K562 (cell line): Measurements from ENCODE around the gene SCAPER. TPM values are rescaled to one million over a fixed set of nuclear protein-coding genes. Genes with fewer than 3 reads are reported as not detected.

Experiments
- ATAC-seq: fragments of 200-7000 bp; cut with Tn5 transposase; 3 replicates; pipeline ENCODE4 v1.9.1; 2020; ENCODE audit warnings: moderate library complexity
- BruUV-seq: library from RNA; stranded (reverse); fragments of 400-500 nt; replicated peaks from 2 replicates; lab custom pipeline; 2021; lab: Mats Ljungman, UMichigan
- CTCF ChIA-PET: fragments of 300-600 bp; formaldehyde crosslinking; extraction: SDS; loops from one replicate; lab custom pipeline; 2021; ENCODE audit warnings: low intra/inter-chr PET ratio; lab: Yijun Ruan, JAX
- POLR2A ChIA-PET: fragments of 300-600, 350-650 bp; sonication (Branson Sonifier 250); formaldehyde crosslinking; extraction: SDS; loops from one replicate; lab custom pipeline; 2021; ENCODE audit warnings: antibody characterized with exemption, inconsistent platforms; lab: Yijun Ruan, JAX
- DNase-seq, 4 experiments: peaks; one replicate each; pipeline versions ENCODE4 v3.0.0 to v3.0.0-alpha.2; 2011 to 2018; ENCODE audit warnings: low spot score in 3 of 4, mixed read lengths in 3 of 4; ENCODE audit errors: extremely low read depth in 1 of 4
- FAIRE-seq: peaks from 2 replicates; lab custom pipeline; 2011; peaks lifted over from hg19 to GRCh38; lab: Jason Lieb, UNC
- H2AFZ ChIP-seq: 2 replicates; pipeline ENCODE4 v1.6.0; 2011; ENCODE audit warnings: low read depth, low read length, control low read depth, inconsistent platforms
- H3K27ac ChIP-seq: fragments of 200-600 bp; 3 replicates; pipeline ENCODE4 v1.8.0; 2011; ENCODE audit warnings: low read depth, mild to moderate bottlenecking, control low read depth, inconsistent platforms, low read length, moderate library complexity, mixed read lengths; ENCODE audit errors: extremely low read depth
- H3K27me3 ChIP-seq, 2 experiments: fragments of 300-600 bp in 1 of 2; 2 replicates in 1 of 2; 3 replicates in 1 of 2; pipeline versions ENCODE4 v1.6.0 to v1.8.0; 2011; ENCODE audit warnings: inconsistent platforms in 2 of 2, low read length in 2 of 2, mild to moderate bottlenecking in 1 of 2, mixed read lengths in 1 of 2, moderate library complexity in 1 of 2; ENCODE audit not compliant: control insufficient read depth in 2 of 2, insufficient read depth in 2 of 2
- H3K36me3 ChIP-seq: fragments of 300-600 bp; 3 replicates; pipeline ENCODE4 v1.8.0; 2011; ENCODE audit warnings: mild to moderate bottlenecking, low read length, inconsistent platforms; ENCODE audit not compliant: control insufficient read depth, insufficient read depth
- H3K4me1 ChIP-seq, 2 experiments: fragments of 200-600 bp in 1 of 2; replicated peaks in 1 of 2; 2 replicates in 1 of 2; 3 replicates in 1 of 2; pipeline versions ENCODE4 v1.5.1 to v1.8.0; 2011; ENCODE audit warnings: inconsistent platforms in 2 of 2, low read length in 2 of 2, mild to moderate bottlenecking in 1 of 2, mixed read lengths in 1 of 2, moderate library complexity in 1 of 2; ENCODE audit not compliant: control insufficient read depth in 2 of 2, insufficient read depth in 2 of 2
- H3K4me2 ChIP-seq: 2 replicates; pipeline ENCODE4 v1.6.1; 2011; ENCODE audit warnings: low read length, control low read depth, inconsistent platforms, mixed read lengths; ENCODE audit not compliant: insufficient read depth
- H3K4me3 ChIP-seq: fragments of 200-600 bp; sonication (generic), shearing (Covaris generic); 2 replicates; pipeline ENCODE4 v1.5.1; 2016; ENCODE audit warnings: control low read depth, inconsistent platforms
- H3K79me2 ChIP-seq: fragments of 200-600 bp; 3 replicates; pipeline ENCODE4 v1.8.0; 2011; ENCODE audit warnings: low read length, inconsistent platforms; ENCODE audit not compliant: control insufficient read depth, insufficient read depth
- H3K9ac ChIP-seq, 2 experiments: 2 replicates each; pipeline versions ENCODE4 v1.6.0 to v1.6.1; 2011; ENCODE audit warnings: low read depth in 2 of 2, low read length in 2 of 2, control low read depth in 1 of 2, inconsistent platforms in 1 of 2, mild to moderate bottlenecking in 1 of 2, mixed read lengths in 1 of 2; ENCODE audit not compliant: insufficient read depth in 1 of 2
- H3K9me1 ChIP-seq: one replicate; pipeline ENCODE4 v1.6.0; 2011; ENCODE audit warnings: inconsistent platforms, mild to moderate bottlenecking, low read length, moderate library complexity; ENCODE audit not compliant: control insufficient read depth, insufficient read depth
- H3K9me3 ChIP-seq: replicated peaks from 2 replicates; pipeline ENCODE4 v1.5.1; 2011; ENCODE audit warnings: low read depth, low read length, inconsistent platforms; ENCODE audit not compliant: control insufficient read depth, insufficient read depth
- H4K20me1 ChIP-seq: replicated peaks from 2 replicates; pipeline ENCODE4 v1.6.1; 2011; ENCODE audit warnings: low read length, inconsistent platforms, mixed read lengths; ENCODE audit not compliant: control insufficient read depth, insufficient read depth
- ARID3B ChIP-seq: fragments of 250-450 bp; sonication (Bioruptor Pico); IDR thresholded peaks from 2 replicates; pipeline ENCODE4 v1.4.0; 2020; ENCODE audit warnings: borderline replicate concordance
- ELF2 ChIP-seq: fragments of 250-450 bp; sonication (Bioruptor Pico); IDR thresholded peaks from 2 replicates; pipeline ENCODE4 v1.5.0; 2021; ENCODE audit warnings: mild to moderate bottlenecking
- ESRRB ChIP-seq: fragments of 250-450 bp; sonication (Bioruptor Pico); IDR thresholded peaks from 2 replicates; pipeline ENCODE4 v1.5.0; 2020; ENCODE audit warnings: mild to moderate bottlenecking, moderate library complexity, borderline replicate concordance
- ETS1 ChIP-seq: conservative IDR thresholded peaks from 2 replicates; pipeline ENCODE4 v1.6.1; 2011; ENCODE audit warnings: low read depth, mild to moderate bottlenecking, low read length; ENCODE audit not compliant: control insufficient read depth
- HMBOX1 ChIP-seq: sonication (generic); IDR thresholded peaks from 2 replicates; pipeline ENCODE4 v1.6.1; 2016
- IRF2 ChIP-seq: sonication (generic); formaldehyde crosslinking; IDR thresholded peaks from 2 replicates; pipeline ENCODE4 v1.8.1; 2022; ENCODE audit warnings: mild to moderate bottlenecking, missing genetic modification reagents
- KDM1A ChIP-seq, 2 experiments: fragments of 450-650 bp; IDR thresholded peaks; 2 replicates each; pipeline ENCODE4 v1.6.1; 2016; ENCODE audit warnings: mild to moderate bottlenecking in 2 of 2
- NCOA2 ChIP-seq, 2 experiments: fragments of 450-650 bp; IDR thresholded peaks; 2 replicates each; pipeline ENCODE4 v1.6.1; 2018; ENCODE audit warnings: mild to moderate bottlenecking in 2 of 2, moderate library complexity in 1 of 2; ENCODE audit not compliant: partially characterized antibody in 2 of 2
- PURB ChIP-seq: sonication (generic); formaldehyde crosslinking; IDR thresholded peaks from 2 replicates; pipeline ENCODE4 v1.9.0; 2021; ENCODE audit warnings: low read depth, mild to moderate bottlenecking, missing genetic modification reagents
- RUNX1 ChIP-seq: sonication (generic); IDR thresholded peaks from 2 replicates; pipeline ENCODE4 v1.6.1; 2016; ENCODE audit warnings: antibody characterized with exemption, low read depth
- SMARCA5 ChIP-seq: fragments of 450-650 bp; IDR thresholded peaks from 2 replicates; pipeline ENCODE4 v1.6.1; 2016
- SNRNP70 ChIP-seq: fragments of 200-400 bp; formaldehyde crosslinking; optimal IDR thresholded peaks from 2 replicates; pipeline ENCODE3; 2017; ENCODE audit warnings: low read depth, low read length
- ZBTB49 ChIP-seq: sonication (generic); formaldehyde crosslinking; IDR thresholded peaks from 2 replicates; pipeline ENCODE4 v1.8.0; 2022; ENCODE audit warnings: missing genetic modification reagents, mild to moderate bottlenecking, borderline replicate concordance
- ZNF445 ChIP-seq: fragments of 250-450 bp; sonication (Bioruptor Pico); IDR thresholded peaks from 2 replicates; pipeline ENCODE4 v1.4.0; 2020; ENCODE audit warnings: low read depth, mild to moderate bottlenecking, moderate library complexity
- ZNF717 ChIP-seq: fragments of 250-450 bp; sonication (Bioruptor Pico); IDR thresholded peaks from 2 replicates; pipeline ENCODE4 v1.5.0; 2021
- ZNF764 ChIP-seq: fragments of 250-450 bp; sonication (Bioruptor Pico); IDR thresholded peaks from 2 replicates; pipeline ENCODE4 v1.4.0; 2020; ENCODE audit warnings: low read depth, mild to moderate bottlenecking, moderate library complexity
- WGBS: fragments of 100-300 bp; shearing (Covaris generic); methylation state at CpG from one replicate; pipeline ENCODE4 v1.1.6; 2016; ENCODE audit warnings: low coverage, mixed read lengths; ENCODE audit not compliant: insufficient coverage; ENCODE audit errors: missing lambda C conversion rate; 5-methylcytosine and 5-hydroxymethylcytosine counted together
- in situ Hi-C: fragments of 300-500 bp; cut with MboI; formaldehyde crosslinking; loops from 4 replicates; pipeline ENCODE4 v1.15.0; 2018; ENCODE audit warnings: inconsistent platforms, mixed read lengths
- intact Hi-C: fragments of 100-400 bp; cut with micrococcal nuclease; formaldehyde crosslinking; loops from 2 replicates; pipeline ENCODE4 v1.14.2; 2022
- polyA plus RNA-seq, 8 experiments: library from polyadenylated mRNA; depleted of rRNA in 4 of 8; stranded (reverse) in 5 of 8; unstranded in 3 of 8; fragments of >200 nt; fragmentation: Nextera tagmentation in 2 of 8; fragmentation: Illumina TruSeq in 1 of 8; extraction: Ambion mirVana in 2 of 8; extraction: Trizol in 1 of 8; gene quantifications; 2 replicates each; pipeline versions ENCODE4 v1.2.1 to v1.2.3, GENCODE V29; 2011 to 2014; ENCODE audit warnings: inconsistent platforms in 1 of 8, missing spikeins in 1 of 8
- total RNA-seq, 7 experiments: library from RNA; depleted of rRNA in 6 of 7; stranded (reverse); fragments of >200 nt in 6 of 7; fragmentation: Illumina TruSeq in 2 of 7; extraction: Trizol in 2 of 7; gene quantifications; 2 replicates each; pipeline versions ENCODE4 v1.2.1 to v1.2.3, GENCODE V29; 2011 to 2021; ENCODE audit warnings: low replicate concordance in 1 of 7

Gene SCAPER
- total and polyA plus RNA-seq, 9 of the 15 experiments (the other 6 are each of a cell fraction or from before 2014, with no cell fraction given), result 1.3 to 5.7 (median 3.2) TPM

GRCh38 chr15:76358453-76358852 is 546.7 kb downstream of the SCAPER start (continued):
- no peak for TF ChIP-seq SMARCA5
- no peak for TF ChIP-seq NCOA2 (IDR thresholded peaks at IDR 0.05; ENCODE audit: partially characterized antibody in 2 of 2)

GRCh38 chr15:76354823-76355440 is 550.2 kb downstream of the SCAPER start:
- intact Hi-C loops (no loop called here), in situ Hi-C loops (no loop called here)
- no peak for ATAC-seq
- BruUV-seq, result no TSS peak
- no peak for DNase-seq
- no peaks in the 10 kb centered on the region; a peak in 1 of 5 replicates for H3K4me1 ChIP-seq
- CTCF ChIA-PET, result no interaction called here
- H3K9me3 ChIP-seq, result no peaks in the 10 kb centered on the region
- no peaks in the 10 kb centered on the region for H3K36me3 ChIP-seq
- H3K27me3 ChIP-seq, result peaks cover 2 to 10% of the 10 kb centered on the region in 2 experiments; a peak in 2 of 5 replicates
- no peaks in the 10 kb centered on the region for H3K79me2 ChIP-seq
- H3K27ac ChIP-seq, result no peak overlapping the region
- H3K9ac ChIP-seq, result no peak overlapping the region
- no peaks in the 10 kb centered on the region for H4K20me1 ChIP-seq
- POLR2A ChIA-PET, result interaction anchor here (0.6 to 2.9 kb wide), 5 partner anchors 11 to 465 kb away, joined by 3 to 10 read pairs (median 4); no protein-coding TSS in a partner anchor
- H3K4me2 ChIP-seq, result no peak overlapping the region
- H2AFZ ChIP-seq, result no peak overlapping the region
- no peaks in the 10 kb centered on the region for H3K9me1 ChIP-seq
- no peak for FAIRE-seq
- 3% methylated on average over 3 of the region's 3 CpGs for WGBS
- H3K4me3 ChIP-seq, result no peak overlapping the region
- no peak for TF ChIP-seq HMBOX1
- TF ChIP-seq SNRNP70, result no peak
- no peak for TF ChIP-seq ZNF445 (CRISPR knock-in tag)
- no peak for TF ChIP-seq ELF2
- TF ChIP-seq ESRRB (CRISPR knock-in tag), result no peak
- no peak for TF ChIP-seq IRF2 (CRISPR knock-in tag)
- no peak for TF ChIP-seq PURB (CRISPR knock-in tag)
- TF ChIP-seq ZNF717 (CRISPR knock-in tag), result no peak
- TF ChIP-seq ZBTB49 (CRISPR knock-in tag), result no peak
- no peak for TF ChIP-seq ETS1
- no peak for TF ChIP-seq ZNF764 (CRISPR knock-in tag)
- TF ChIP-seq RUNX1, result no peak
- no peak for TF ChIP-seq ARID3B (CRISPR knock-in tag)
- TF ChIP-seq KDM1A (IDR thresholded peaks at IDR 0.05), result no peak
